ENCODE data around the gene JPH3.

JPH3 gene

GRCh38 chr16:87602821-87603683, 744 bp downstream of the JPH3 start:
- DNase-seq, result no peak

- no peak for DNase-seq
These were observed 1.7 kb downstream of the JPH3 start for GRCh38 chr16:87603684-87604633.

- DNase-seq, result no peak
These were observed 2.4 kb downstream of the JPH3 start for GRCh38 chr16:87604634-87605111.

- no peak for DNase-seq
These were observed 4.9 kb downstream of the JPH3 start for GRCh38 chr16:87607223-87607622.

GRCh38 chr16:87607871-87608270, 5.6 kb downstream of the JPH3 start:
- no peak for DNase-seq

- no peak for DNase-seq
These were observed 6.2 kb downstream of the JPH3 start for GRCh38 chr16:87608400-87608985.

- DNase-seq, result no peak
These were observed 7.7 kb downstream of the JPH3 start for GRCh38 chr16:87610026-87610425.

GRCh38 chr16:87611456-87611855, 9.1 kb downstream of the JPH3 start:
- no peak for DNase-seq

- no peak for DNase-seq
These were observed 11.7 kb downstream of the JPH3 start for GRCh38 chr16:87613961-87614360.

GRCh38 chr16:87615621-87616041, 13.3 kb downstream of the JPH3 start:
- DNase-seq, result no peak

- no peak for DNase-seq
These were observed 14.2 kb downstream of the JPH3 start for GRCh38 chr16:87616556-87616955.

- DNase-seq, result no peak
These were observed 15.9 kb downstream of the JPH3 start for GRCh38 chr16:87618216-87618615.

GRCh38 chr16:87619360-87620200, 17.3 kb downstream of the JPH3 start:
- no peak for DNase-seq

- DNase-seq, result no peak
These were observed 17.8 kb downstream of the JPH3 start for GRCh38 chr16:87620201-87620495.

GRCh38 chr16:87621550-87621829, 19.2 kb downstream of the JPH3 start:
- no peak for DNase-seq

- no peak for DNase-seq
These were observed 19.8 kb downstream of the JPH3 start for GRCh38 chr16:87621976-87622713.

GRCh38 chr16:87622756-87623319, 20.5 kb downstream of the JPH3 start:
- DNase-seq, result no peak

- no peak for DNase-seq
These were observed 23.0 kb downstream of the JPH3 start for GRCh38 chr16:87625241-87625797.

GRCh38 chr16:87626401-87626800, 24.1 kb downstream of the JPH3 start:
- no peak for DNase-seq

GRCh38 chr16:87626905-87627304, 24.6 kb downstream of the JPH3 start:
- DNase-seq, result no peak

GRCh38 chr16:87627542-87628245, 25.4 kb downstream of the JPH3 start:
- DNase-seq, result no peak

Measured in DMS153 (cell line).